ENCODE results near the gene AKAP13.
A peak's percentile ranks its signal among the peaks of the same experiment; 100 is the strongest.
"Not testable (repeated sequence)": the region's sequence is repeated elsewhere in the genome, so short reads cannot be mapped to it uniquely, and the experiment has no call there.

The AKAP13 gene

GRCh38 chr15:85504749-85505676, 124.6 kb downstream of the AKAP13 start:
- DNase-seq, result peak; percentile 18

DNA sequence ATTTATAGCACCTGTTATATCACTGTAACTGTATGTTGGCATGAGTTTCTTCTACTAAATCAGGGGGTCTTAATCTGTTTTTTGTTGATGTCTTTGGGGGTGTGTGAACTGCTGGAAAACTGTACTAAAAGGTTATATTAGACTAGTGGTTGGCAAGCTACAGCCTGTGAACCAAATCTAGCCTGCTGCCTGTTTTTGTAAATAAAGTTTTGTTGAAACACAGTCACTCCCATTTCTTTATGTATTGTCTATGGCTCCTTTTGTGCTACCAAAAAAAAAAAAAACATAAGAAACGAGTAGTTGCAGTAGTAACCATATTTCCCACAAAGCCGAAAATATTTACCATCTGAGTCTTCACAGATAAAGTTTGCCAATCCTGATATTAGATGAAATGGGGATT, 126.7 kb downstream of the AKAP13 start:
- DNase-seq, result no peak

- DNase-seq, result no peak
Observed at GRCh38 chr15:85509973-85510372, 129.6 kb downstream of the AKAP13 start.

DNA sequence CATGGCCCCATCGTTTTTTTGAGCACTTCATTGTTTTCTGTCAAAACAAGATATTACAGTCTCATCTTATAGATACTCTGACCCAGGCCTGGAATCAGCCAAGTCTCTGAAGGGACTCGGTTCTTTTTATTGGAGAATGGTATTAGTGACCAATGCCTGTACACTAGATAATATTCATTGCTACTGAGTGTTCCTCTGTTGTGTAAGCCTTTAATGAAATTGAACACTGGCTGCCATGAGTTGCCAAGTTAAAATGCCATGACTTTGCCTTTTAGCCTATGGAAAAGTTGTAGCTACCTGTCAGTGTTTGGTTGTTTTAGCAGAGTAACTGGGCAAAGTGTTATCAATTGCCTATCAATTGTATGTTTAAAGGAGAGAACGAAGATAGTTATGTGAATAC, 134.0 kb downstream of the AKAP13 start:
- no peak for DNase-seq

GRCh38 chr15:85515212-85515611, 134.8 kb downstream of the AKAP13 start:
- DNase-seq, result no peak

DNA sequence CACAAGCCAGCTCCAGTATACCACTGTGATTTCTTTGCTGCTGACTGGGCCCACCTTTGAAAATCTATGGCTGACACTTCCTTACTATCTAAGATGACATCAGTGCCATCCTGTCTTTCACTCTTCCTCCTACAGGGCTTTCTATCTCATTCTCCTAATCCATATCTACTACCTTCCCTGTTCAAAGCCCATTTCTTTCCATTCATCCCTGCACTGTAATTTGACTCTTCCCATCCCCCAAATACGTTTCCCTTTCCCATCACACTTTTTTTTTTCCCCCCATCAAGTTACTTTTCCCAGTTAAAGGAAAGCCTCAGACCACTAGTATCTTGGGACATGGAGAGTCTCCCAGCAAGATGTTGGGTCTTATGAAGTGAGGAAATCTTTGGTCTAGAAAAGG, 136.7 kb downstream of the AKAP13 start:
- DNase-seq, result no peak

GRCh38 chr15:85518979-85519761, 138.8 kb downstream of the AKAP13 start:
- DNase-seq, result no peak

DNA sequence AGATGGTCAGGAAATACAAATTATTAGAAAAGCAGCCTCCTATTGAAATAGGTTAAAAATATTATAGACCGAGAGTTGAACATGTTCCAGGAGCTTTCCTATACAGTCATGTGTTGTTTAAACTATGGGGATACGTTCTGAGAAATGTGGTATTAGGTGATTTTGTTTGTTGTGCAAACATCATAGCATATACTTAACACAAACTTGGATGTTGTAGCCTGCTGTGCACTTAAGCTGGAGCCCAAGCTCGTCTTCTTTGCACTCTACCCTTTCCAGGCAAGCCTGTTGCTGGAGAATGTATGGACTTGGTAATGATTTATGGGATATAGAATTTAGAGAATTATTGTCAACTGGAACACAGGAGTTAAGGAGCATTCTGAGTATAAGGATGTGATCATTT, 140.2 kb downstream of the AKAP13 start:
- DNase-seq, result no peak

DNA sequence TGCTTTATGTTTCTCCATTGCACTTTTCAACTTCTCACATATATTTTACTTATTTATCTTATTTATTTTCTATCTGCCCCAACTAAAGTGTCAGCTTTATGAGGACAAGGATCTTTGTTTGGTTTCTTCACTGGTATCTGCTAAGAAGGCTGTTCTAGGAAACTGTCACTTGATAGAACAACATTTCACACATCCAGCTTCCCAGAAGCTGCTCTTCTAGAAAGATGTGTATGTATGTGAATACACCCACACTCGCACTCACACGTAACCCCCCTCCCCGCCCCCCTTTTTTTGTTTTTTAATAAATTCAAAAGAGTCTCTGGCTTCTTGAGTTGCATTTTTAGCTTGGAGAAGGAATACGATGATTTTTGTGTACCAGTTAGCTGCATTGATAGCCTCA, 143.1 kb downstream of the AKAP13 start:
- no peak for DNase-seq

DNA sequence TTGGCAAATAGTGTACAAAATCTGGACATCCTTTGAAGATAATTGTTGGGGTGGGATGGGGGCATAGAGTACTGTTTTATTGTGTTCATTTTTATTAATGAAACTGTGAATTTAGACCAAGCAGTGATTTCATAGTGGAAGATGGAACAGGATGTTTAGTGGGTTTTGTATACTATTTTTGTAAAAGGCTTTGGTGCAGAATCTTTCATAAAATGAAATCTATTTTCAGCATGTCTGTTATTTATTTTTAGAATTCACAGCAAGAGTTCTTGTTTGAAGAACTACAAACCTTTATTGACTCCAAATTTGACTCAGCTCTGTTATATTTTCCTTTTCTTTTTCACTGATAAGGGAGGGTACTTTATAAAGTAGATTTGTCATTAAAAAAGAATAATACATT, 145.4 kb downstream of the AKAP13 start:
- no peak for DNase-seq

GRCh38 chr15:85527895-85528294, 147.5 kb downstream of the AKAP13 start:
- no peak for DNase-seq

GRCh38 chr15:85530079-85530478, 149.7 kb downstream of the AKAP13 start:
- DNase-seq, result no peak

- no peak for DNase-seq
Observed at GRCh38 chr15:85531083-85531482, 150.7 kb downstream of the AKAP13 start.

DNA sequence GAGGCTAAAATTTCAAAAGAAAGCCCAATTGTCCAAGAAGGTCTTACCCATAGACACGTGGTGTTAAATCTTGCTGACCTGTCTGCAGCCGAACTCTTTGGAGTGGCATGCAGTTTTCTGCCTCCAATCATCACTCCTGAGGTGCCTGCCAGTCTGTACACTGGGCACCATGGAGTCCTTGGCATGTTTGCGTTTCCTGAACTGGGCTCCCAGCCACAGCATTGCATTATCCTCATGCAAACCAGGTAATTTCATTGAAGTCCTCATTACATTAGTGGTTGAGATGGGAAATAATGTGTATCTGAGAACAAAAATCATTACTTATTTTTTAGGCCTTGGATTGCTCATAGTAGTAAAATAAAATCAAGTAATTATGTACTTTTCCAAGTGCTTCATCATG, 152.3 kb downstream of the AKAP13 start:
- DNase-seq, result no peak

DNA sequence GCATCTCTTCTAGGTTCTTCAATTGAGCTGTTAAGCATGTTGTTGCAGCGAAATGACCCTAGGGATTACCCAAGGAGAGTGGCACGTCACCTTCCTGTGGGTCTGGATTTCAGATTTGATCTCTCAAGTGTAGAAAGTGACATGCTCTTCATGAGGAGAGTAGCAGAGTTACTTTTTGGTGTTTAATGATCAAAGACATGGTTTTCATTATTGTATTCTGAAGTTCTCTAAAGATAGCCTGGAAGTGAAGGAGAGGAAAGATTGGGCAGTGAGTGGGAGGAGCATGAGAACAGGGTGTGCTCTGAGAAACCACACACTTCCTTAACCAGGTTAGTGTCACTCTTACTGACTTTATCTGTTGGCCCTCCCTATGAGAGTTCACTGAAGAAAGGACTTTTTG, 153.6 kb downstream of the AKAP13 start:
- no peak for DNase-seq

GRCh38 chr15:85535533-85536330, 155.3 kb downstream of the AKAP13 start:
- DNase-seq, result not testable (repeated sequence)

DNA sequence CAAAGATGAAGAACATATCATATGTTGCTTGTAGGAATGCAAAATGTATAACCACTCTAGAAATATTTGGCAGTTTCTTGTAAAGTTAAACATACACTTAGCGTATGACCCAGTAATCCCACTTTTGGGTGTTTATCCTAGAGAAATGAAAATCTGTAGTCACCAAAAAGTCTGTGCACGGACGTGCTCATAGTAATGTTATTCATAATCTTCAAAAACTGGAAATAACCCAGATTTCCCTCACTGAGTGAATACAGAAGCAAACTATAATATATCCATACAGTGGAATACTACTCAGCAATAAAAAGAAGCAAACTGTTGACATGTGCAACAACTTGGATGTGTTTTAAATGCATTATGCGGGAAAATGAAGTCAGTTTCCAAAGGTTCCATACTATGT, 155.9 kb downstream of the AKAP13 start:
- no peak for DNase-seq

- DNase-seq, result no peak
Observed at GRCh38 chr15:85539491-85539890, 159.1 kb downstream of the AKAP13 start.

GRCh38 chr15:85540085-85540797, 159.8 kb downstream of the AKAP13 start:
- no peak for DNase-seq

- no peak for DNase-seq
Observed at GRCh38 chr15:85541744-85542143, 161.3 kb downstream of the AKAP13 start.

- no peak for DNase-seq
Observed at GRCh38 chr15:85542488-85542887, 162.1 kb downstream of the AKAP13 start.

- DNase-seq, result no peak
Observed at GRCh38 chr15:85542895-85543331, 162.5 kb downstream of the AKAP13 start.

Data from stimulated activated CD4-positive, alpha-beta T cell treated with anti-CD3 and anti-CD28 coated beads, Interleukin-4, amount 100 ng/mL, for 1 hour (primary cell).